Muscle of back (tissue), 11 donors: ENCODE data around the gene CDH23. TPM values are rescaled to one million over a fixed set of nuclear protein-coding genes. Genes with fewer than 3 reads are reported as not detected.

ENCODE experiments used
- DNase-seq, 3 donors: peaks; one replicate each; pipeline versions ENCODE4 v3.0.0 to v3.0.0-alpha.2; 2013
- polyA plus RNA-seq, 10 donors: library from polyadenylated mRNA; unstranded; fragments of 120-200 nt; gene quantifications; one replicate each; pipeline ENCODE4 v1.2.1, GENCODE V29; 2013; ENCODE audit not compliant: insufficient read length in 10 of 10

CDH23 gene
- polyA plus RNA-seq, 10 donors, result 3.1 to 5.7 (median 4.1) TPM

DNA sequence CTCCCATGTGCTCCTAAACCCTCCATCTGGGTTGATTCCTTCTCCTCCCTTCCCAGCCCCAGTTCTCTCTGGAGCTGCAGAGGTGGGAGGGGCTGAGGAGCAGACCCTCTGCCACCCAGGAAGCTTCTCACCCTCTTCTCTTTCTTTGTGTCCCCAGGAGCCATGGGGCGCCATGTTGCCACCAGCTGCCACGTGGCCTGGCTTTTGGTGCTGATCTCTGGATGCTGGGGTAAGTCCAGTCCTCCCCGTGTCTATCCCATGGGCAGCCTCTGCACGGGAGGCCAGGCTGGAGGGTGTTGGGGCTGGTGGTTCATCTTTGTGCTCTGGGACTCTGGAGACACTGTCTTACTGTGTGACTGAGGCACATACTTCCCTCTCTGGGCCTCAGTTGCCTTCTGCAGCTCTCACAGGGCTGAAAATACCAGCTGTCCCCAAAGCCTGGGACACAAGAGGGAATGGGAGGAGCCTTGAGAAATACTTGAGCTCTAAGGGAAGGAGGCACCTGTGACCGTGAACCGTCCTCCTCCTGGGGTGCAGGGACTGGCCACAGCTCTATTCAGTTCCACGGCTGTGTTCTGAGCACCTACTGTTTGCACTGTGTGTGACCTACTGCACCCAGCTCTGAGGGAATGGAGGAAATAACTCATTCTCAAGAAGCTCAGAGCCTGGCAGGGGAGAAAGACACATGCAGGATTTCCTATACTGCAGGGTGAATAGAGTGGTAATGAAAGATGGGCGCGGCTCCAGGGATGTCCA is 43.1 kb downstream of the CDH23 start:
- no peak for DNase-seq

DNA sequence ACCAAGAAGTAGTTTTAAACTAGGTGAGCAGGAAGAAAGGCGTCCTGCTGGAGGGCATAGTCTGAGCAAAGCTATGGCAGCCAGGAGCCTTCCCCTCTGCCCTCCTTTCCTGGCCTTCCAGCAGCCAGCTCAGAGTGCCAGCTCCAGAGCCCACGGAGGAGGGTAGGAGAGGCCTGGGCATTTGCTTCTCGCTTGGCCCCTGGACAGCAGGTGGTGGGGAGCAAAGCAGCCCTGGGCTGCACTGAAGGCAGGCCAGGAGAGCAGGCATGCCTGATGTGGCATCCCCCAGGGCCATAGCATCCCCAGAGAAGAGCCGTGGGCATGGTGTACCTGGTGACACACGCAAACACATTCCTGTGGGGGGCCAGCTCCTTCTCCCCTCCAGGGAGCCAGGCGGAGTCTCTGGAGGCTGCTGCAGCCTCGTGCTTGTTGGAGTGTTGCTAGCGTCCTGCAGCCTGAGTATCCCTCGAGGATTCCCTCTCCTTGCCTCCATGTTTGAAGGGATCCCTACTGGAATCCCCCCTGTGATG is 43.9 kb downstream of the CDH23 start:
- no peak for DNase-seq

DNA sequence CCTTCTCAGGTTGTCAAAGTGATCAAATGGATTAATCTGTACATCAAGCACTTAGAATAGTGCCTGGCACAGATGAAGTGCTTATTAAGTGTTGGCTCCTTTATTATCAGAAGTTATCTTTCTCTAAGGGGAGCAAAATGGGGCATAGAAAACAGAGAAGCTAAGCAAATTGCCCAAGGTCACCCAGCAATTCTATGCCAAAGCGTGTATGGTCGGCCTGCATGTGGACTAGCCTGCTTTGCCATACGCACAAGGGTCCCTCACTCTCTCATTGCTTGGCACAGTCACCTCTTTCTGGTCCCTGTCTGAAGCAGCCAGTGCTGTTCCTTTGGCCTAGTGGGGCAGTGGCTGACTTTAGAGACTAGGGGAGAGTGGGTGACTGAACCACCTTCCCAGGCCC is 45.3 kb downstream of the CDH23 start:
- DNase-seq, result no peak

DNA sequence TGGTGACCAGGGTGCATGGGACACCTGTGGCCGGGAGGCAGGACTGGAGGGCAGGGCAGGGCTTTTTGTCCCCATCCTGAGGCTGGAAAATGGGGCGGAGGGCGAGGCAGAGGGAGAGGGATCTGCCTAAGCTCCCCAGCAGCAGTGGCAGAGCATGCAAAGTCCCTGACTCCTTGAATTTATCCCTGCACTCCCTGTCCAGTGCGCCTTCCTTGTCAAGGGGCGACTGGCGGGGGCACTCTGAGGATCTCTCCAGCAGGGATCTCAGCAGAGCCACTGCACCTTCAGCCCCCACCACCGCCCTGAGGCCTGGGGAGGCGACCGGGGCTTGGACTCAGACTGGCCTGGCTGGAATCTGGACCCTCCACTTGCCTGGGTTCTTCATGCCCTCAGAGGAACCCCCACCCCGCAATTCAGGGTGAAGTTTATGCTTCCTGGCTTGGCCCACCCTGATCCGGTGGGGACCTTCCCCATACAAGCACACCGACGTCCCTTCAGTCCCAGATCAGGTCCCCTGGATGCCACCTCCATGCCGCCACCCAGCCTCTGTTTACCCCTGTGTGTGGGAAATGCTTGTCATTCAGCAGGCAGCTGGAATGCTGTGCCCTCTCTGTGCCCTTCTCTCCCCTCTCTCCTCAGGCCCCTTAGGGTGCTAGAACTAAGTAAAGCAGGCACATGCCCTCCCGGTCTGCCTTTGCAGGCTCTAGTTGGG is 46.3 kb downstream of the CDH23 start:
- no peak for DNase-seq

DNA sequence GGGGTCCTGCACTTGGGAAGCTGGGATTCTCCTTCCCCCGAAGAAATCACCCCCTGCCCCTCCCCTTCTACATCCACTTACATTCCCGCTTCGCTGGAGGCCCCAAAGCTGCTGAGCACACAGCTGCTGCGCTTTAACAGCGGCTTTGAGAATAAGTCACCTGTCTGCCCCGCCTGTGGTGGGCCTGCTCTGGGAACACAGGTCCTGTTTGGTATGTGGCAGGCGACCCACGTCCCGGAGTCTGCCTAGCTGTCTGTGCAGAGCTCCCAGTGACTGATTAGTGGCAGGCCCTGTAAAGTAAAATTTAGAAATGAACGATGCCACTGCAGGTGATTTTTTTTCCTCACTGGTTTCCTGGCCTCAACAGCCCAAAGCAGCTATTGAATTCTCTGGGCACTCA is 47.0 kb downstream of the CDH23 start:
- no peak for DNase-seq

DNA sequence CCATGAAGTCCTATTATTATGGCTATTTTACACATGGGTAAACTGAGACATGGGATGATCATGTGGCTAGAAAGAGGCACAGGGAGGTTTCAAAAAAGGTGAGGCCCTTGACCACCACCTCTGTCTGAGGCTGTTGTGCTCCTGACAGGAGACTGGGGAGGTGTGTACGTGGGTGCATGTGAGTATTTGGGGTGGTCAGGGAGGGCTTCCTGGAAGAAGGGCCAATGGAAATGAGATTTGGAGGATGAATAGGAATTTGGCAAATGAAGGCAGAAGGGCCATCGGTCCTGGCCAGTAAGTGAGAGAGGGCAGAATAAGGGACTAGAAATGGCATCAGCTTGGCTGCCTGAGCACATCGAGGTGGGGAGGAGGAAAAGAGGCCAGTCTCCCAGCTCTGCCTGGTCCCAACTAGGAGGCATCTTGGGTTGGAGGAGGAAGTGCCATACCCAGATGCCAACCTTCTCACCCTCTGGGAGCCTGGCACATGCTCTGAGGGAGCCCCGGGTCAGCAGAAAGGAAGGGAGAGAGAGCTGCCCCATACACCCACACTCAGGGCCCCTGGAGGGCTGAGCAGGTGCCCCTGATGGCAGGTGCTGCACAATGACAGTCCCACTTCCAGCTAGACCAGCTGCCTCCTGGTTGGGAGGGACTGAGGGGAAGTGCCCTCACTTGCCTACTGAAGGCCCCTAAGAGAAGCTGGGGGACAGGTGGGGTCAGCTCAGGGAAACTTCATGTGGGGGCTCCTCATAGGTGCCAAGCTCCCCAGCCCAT is 47.7 kb downstream of the CDH23 start:
- no peak for DNase-seq

DNA sequence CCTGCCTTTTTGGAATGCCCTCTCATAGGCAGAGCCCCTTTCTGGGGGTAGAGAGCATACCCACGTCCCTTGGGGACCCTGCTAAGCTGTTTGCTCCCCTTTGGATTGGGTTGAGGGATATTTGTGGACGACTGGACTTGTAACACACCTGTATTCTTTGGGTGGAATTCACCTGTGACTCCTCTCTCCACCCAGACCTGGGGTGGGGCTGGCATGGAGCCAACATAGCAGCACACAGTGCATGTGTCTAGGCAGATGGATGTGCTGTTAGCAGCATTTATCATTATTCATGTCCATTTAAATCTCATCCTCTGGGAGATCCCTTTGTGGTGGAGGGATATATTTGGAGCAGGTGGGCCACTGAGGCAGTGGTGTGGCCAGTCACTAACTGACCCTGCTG is 51.0 kb downstream of the CDH23 start:
- DNase-seq, result no peak

DNA sequence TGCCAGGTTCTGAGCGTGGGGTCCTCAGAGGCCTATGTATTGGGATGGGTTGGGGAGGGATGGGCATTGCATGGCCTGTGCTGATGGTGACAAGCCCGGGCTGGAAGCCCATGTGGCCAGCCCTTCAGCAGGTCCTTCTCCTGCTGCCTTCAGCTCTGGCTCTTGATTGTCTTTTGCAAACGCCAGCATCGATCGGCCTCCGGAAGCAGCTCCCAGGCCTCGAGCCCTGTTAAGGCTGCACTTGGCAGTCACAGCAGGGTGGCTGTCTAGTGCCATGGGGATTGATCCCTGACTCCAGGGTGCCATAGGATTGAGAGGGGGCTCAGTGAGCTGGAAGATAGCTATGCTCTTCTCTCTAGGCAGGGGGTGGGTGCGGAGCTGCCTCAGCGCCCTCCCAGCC is 51.4 kb downstream of the CDH23 start:
- no peak for DNase-seq

DNA sequence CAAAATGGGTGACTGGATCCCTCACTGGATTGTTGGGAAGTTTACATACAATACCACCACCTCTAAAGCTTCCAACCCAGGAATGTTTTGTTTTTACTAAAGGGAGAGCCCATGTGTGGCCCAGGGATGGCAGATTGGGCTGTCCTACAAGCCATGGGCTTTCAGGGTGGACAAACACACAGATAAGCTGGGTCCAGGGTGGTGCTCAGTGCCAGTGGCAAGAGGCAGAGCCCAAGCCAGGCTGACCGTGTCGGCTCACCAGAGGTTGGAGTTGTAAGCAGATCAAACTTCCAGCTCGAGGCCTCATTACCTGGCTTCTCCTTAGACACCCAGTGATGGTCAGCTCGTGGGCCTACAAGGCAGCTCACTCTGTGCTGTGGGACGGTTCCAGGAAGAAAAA is 52.3 kb downstream of the CDH23 start:
- DNase-seq, result no peak

DNA sequence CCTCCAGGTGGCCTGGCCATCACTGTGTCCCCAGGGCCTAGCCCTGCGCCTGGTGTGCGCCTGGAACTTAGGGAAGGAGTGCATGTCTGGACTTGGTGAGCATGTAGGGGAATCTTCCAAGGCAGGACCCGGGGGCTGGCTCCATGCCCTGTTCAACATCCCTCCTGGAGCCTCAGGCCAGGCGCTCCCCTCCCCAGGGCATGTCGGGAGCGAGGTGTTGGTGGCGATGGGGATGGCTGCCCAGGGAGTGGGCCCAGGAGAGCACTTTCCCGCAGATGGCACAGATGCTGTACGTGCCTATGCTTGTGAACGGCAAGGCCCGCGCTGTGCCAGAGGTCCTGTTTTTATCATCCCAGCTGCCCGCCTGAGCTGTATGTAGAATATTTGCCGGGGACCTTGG is 55.0 kb downstream of the CDH23 start:
- DNase-seq, result no peak

DNA sequence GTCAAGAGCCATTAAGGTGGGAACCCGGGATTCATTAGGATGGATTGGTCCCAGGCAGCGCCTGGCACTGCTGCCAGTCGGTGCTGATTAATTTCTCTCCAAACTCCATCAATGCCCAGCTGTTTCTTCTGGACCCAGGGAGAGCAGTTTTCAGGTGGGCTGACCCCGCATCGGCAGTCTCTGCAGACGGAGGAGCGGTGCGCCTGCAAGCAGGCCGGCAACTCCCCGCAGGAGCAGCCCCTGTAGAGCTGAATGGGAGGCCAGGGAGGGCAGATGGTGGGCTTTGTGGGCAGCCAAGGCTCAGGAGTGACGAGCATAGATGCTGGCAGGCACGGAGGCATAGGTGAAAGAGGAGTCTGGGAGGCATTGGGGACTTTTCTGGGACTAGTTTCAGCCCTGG is 56.5 kb downstream of the CDH23 start:
- DNase-seq, result no peak

DNA sequence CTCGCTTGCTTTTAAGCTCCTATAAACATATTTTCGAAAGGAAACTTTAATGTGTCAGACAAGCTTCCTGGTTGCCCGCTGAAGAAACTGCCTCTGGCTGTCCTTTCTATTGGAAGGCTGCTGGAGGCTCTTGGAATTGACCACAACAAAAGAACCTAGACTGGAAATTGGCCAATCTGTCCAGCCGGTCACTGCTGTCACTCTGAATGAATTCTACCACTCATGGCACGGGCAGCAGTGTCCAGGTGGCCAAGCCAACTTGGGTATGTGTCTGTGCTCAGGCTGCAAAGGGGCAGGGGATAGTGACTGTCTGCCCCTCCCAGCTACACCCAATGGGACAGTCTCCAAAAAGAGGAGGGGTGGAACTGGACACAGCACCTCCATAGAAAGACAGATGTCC is 57.6 kb downstream of the CDH23 start:
- no peak for DNase-seq

DNA sequence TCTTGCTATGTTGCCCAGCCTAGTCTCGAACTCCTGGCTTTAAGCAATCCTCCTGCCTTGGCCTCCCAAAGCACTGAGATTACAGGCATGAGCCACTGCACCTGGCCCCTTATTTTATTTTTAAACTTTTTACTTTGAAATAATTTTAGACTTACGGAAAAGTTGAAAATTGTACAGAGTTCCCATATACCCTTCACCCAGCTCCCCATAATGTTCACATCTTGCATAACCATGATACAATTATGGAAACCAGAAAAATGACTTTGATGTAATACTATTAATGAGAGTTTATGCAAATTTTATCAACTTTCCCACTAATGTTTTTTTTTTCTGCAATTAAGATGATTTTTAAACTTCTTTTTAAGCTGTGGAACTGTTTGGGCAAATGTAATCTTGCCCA is 58.3 kb downstream of the CDH23 start:
- DNase-seq, result no peak

DNA sequence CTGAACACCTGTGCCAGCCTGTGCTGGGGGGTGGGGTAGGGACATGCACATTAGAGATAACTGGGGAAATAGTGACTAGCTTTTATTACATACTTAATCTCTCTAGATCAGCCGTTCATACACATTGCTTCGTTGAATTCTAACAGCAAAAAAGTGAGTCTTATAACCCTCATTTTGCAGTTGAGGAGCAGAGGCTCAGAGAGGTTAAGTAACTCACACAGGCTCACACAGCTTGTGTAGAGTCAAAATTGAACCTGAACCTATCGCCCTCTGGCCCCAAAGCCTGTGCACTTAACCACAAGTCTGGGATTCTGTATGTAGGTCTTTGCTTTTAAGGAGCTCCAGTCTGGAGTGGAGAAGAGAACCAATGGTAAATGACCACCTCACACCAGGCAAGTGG is 59.9 kb downstream of the CDH23 start:
- DNase-seq, result no peak

DNA sequence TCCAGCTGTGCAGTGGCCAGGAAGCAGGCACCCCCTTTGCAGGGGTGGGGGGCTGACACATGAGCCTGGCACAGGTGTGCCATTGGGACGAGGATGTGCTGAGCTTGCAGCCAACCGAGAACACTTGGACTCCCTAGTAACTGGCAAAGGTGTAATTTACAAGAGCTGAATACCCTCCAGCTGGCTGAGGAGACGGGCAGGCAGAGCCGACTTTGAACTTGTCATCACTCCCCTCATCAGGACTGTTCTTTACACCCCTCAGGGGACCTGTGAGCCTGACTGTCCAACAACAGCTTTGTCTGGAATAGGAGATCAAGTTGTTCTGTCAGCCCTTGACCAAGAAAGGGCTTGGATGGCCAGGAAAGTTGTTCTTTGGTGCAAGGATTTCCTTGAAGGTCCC is 61.2 kb downstream of the CDH23 start:
- DNase-seq, result no peak

DNA sequence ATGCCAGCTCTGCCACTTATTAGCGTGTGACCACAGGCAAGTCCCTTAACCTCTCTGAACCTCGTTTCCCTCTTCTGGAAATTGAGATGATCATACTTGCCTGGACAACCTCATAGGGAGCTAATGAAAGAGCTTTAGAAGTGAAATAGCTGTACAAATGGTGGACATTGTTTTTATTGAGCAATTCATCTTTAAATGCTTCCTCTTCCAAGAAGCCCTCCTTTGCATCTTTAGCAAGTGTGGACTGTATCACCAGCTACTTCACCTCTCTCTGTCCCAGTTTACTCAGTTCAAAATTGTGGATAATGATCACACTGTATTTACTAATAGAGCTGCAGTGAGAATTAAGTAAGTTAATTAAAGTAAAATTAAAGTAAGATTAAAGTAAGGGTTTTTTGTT is 61.7 kb downstream of the CDH23 start:
- DNase-seq, result no peak

DNA sequence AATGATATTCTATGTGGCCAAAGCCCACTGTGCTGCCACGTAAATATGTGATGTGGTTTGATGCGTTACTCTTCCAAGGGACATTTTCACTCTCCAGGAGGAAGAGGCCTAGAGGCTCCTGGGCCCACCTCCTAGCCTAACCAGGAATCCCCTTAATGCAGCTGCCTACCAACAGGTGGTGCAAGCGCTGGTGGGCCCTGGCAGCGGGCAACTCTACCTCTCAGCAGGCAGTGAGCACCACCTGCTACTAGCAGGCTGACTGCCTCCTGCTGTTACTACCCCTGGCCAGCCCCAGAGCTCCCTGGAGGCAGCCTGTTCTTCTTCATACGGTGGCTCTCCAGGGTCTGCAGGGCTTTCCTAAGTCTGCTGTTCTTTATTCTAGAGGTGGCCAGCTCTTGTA is 62.8 kb downstream of the CDH23 start:
- DNase-seq, result no peak

DNA sequence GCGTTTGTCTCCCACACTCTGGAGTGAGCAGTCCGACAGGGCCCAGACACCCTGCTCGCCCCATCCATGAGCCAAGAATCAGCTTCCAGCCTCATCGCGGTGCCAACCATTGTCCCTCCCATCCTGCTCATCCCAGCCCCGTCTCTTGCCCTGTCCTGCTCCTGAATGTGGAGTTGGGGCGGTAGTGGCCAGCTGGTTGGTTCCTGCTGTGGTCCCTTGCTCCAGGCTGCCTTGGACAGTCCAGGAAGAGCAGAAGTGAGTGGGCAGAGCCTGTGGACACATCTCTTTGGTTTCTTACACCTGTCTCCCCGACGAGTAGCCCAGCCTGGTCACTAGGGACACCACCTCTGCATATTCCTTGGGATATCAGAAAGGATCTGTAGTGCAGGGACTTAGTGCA is 63.9 kb downstream of the CDH23 start:
- no peak for DNase-seq

DNA sequence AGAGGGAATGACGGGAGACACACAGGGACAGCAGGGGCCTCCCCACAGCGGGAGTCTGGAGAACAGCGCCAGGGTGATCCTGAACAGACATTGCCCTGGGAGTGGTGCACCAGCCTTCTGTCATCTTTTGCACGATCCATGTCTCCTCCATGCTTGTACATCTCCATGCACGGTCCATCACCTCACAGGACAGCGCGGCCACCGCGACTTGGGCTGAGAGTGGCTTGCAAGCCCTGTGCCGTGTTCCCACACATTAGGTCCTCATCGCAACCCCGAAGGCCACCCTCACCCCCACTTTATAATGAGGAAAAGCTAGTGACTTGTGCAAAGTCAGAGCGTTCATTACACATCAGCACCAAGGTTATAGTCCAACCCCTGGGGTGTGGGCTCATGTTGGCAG is 64.7 kb downstream of the CDH23 start:
- no peak for DNase-seq

DNA sequence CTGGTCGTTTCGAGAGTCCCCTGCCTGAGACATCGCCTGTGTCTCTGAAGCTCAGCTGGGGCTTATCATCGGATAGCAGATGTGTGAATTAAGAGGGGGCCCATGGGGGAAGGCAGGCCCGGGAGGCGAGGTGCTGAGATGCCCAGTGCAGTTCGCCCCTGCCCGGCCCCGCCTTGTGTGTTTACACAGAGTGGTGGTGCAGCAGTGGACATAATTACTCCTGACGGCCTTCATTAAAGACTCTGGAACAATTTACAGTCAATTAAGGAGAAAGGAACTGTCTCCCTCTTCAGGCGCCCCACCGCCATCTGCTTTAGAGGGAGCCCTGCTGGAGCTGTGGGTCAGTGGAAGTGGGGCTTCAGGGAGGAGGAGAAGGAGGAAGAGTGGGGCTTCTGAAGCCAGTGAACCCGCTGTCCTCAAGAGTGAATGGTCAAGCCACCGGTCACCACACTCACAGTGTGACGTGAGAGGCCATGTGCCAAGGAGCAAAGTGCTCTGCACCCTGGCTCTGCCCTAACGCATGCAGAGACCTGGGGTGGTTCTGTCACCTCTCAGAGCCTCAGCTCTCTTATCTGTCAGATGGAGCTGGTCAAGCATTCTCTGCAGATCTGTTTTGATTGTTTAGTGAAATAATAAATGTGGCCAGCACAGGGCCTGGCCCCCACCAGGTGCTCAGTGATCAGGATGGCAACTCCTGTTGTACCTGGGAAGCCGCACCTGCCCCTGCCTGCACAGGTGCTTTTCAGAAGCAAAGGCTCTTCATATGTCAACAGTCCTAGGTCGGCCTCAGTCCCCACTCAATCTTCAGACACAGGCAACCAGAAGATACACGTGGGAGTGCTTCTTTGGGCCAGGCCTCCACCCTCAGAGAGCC is 65.6 kb downstream of the CDH23 start:
- DNase-seq, result no peak

DNA sequence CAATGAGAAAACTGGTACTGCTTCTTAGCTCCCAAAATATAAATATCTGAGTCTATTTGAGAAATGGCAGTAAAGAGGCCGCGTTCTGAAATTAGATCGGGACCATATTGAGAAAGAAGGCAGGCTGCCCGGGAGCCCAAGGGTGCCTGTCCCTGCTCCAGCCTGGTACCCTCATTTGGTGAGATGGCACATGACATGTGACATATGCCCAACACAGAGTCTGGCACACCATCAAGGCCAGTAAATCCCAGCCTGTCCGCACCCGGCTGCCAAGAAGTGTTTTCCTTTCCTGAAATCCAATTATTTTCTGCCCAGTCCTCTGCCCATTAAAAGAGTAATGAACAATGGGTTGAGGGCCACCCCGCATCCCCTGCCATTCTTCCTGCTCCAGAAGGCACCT is 66.4 kb downstream of the CDH23 start:
- no peak for DNase-seq
